ENCODE results near the gene SVOPL. TPM values are rescaled to one million over a fixed set of nuclear protein-coding genes. Genes with fewer than 3 reads are reported as not detected.

The SVOPL gene
- total RNA-seq, 1 donor from 2014 or later = under 0.01 TPM

GRCh38 chr7:138662076-138662990, 38.8 kb downstream of the SVOPL start:
- Histone ChIP-seq H3K4me3 (ENCODE audit: low read depth, low read length) (no peak overlapping the region), H3K27me3 (ENCODE audit: control insufficient read depth, insufficient read depth, low read length) (no peaks in the 10 kb centered on the region), H3K36me3 (ENCODE audit: control insufficient read depth, insufficient read depth, low read length) (no peaks in the 10 kb centered on the region)
- TF ChIP-seq CTCF (IDR thresholded peaks at IDR 0.05; ENCODE audit: insufficient read depth, low read length, severe bottlenecking) = no peak
- no peak for DNase-seq (ENCODE audit: low read depth)
- FAIRE-seq = no peak

- no peak for DNase-seq (ENCODE audit: low read depth)
- Histone ChIP-seq H3K36me3 (ENCODE audit: control insufficient read depth, insufficient read depth, low read length) (no peaks in the 10 kb centered on the region), H3K27me3 (ENCODE audit: control insufficient read depth, insufficient read depth, low read length) (no peaks in the 10 kb centered on the region), H3K4me3 (ENCODE audit: low read depth, low read length) (no peak overlapping the region)
- no peak for TF ChIP-seq CTCF (IDR thresholded peaks at IDR 0.05; ENCODE audit: insufficient read depth, low read length, severe bottlenecking)
- FAIRE-seq = no peak
Observed at GRCh38 chr7:138661069-138661635, 40.0 kb downstream of the SVOPL start.

GRCh38 chr7:138658889-138659288, 42.3 kb downstream of the SVOPL start:
- FAIRE-seq (no peak), DNase-seq (ENCODE audit: low read depth) (no peak)
- TF ChIP-seq CTCF (IDR thresholded peaks at IDR 0.05; ENCODE audit: insufficient read depth, low read length, severe bottlenecking) = no peak
- H3K4me3 ChIP-seq (ENCODE audit: low read depth, low read length) = no peak overlapping the region
- H3K27me3 ChIP-seq (ENCODE audit: control insufficient read depth, insufficient read depth, low read length) = no peaks in the 10 kb centered on the region
- no peaks in the 10 kb centered on the region for H3K36me3 ChIP-seq (ENCODE audit: control insufficient read depth, insufficient read depth, low read length)

GRCh38 chr7:138657854-138658386, 43.2 kb downstream of the SVOPL start:
- FAIRE-seq (no peak), DNase-seq (ENCODE audit: low read depth) (peak; percentile 63)
- no peaks in the 10 kb centered on the region for H3K27me3 ChIP-seq (ENCODE audit: control insufficient read depth, insufficient read depth, low read length)
- H3K36me3 ChIP-seq (ENCODE audit: control insufficient read depth, insufficient read depth, low read length) = no peaks in the 10 kb centered on the region
- no peak overlapping the region for H3K4me3 ChIP-seq (ENCODE audit: low read depth, low read length)
- TF ChIP-seq CTCF (IDR thresholded peaks at IDR 0.05; ENCODE audit: insufficient read depth, low read length, severe bottlenecking) = no peak

- H3K36me3 ChIP-seq (ENCODE audit: control insufficient read depth, insufficient read depth, low read length) = no peaks in the 10 kb centered on the region
- no peaks in the 10 kb centered on the region for H3K27me3 ChIP-seq (ENCODE audit: control insufficient read depth, insufficient read depth, low read length)
- H3K4me3 ChIP-seq (ENCODE audit: low read depth, low read length) = no peak overlapping the region
- DNase-seq (ENCODE audit: low read depth) = no peak
- TF ChIP-seq CTCF (IDR thresholded peaks at IDR 0.05; ENCODE audit: insufficient read depth, low read length, severe bottlenecking) = no peak
- no peak for FAIRE-seq
Observed at GRCh38 chr7:138656952-138657351, 44.2 kb downstream of the SVOPL start.
